ENCODE results near the gene CCDC18. TPM values are rescaled to one million over a fixed set of nuclear protein-coding genes. Genes with fewer than 3 reads are reported as not detected.

CCDC18 gene
- total RNA-seq, 1 experiment from 2014 or later: 7.1 TPM

GRCh38 chr1:93142161-93142560 is 38.4 kb upstream of the CCDC18 start:
- no peaks in the 10 kb centered on the region for H3K27me3 Mint-ChIP-seq (ENCODE audit: insufficient read depth, unreplicated experiment)
- Histone ChIP-seq H3K4me1 (no peaks in the 10 kb centered on the region), H3K4me3 (ENCODE audit: low read depth, low read length) (no peak overlapping the region), H3K9me3 (no peaks in the 10 kb centered on the region), H3K27me3 (replicated peaks; ENCODE audit: control insufficient read depth, insufficient read depth, low read length) (no peaks in the 10 kb centered on the region), H3K36me3 (ENCODE audit: control insufficient read depth, insufficient read depth, low read length) (no peaks in the 10 kb centered on the region)
- no peaks in the 10 kb centered on the region for H3K4me1 Mint-ChIP-seq (ENCODE audit: low read depth, unreplicated experiment)
- H3K9me3 Mint-ChIP-seq (ENCODE audit: unreplicated experiment): no peaks in the 10 kb centered on the region
- no peak for TF ChIP-seq CTCF (IDR thresholded peaks at IDR 0.05; ENCODE audit: insufficient read depth in 1 of 2, low read depth in 1 of 2, low read length in 1 of 2, severe bottlenecking in 1 of 2, unreplicated experiment in 1 of 2)
- peaks cover 15% of the 10 kb centered on the region for H3K36me3 Mint-ChIP-seq (ENCODE audit: insufficient read depth, unreplicated experiment)
- POLR2A ChIA-PET: no interaction called here
- intact Hi-C loops (cut with micrococcal nuclease; ENCODE audit: unreplicated experiment): no loop called here
- BruUV-seq (replicated peaks): no TSS peak
- no peak overlapping the region for H3K27ac Mint-ChIP-seq (ENCODE audit: unreplicated experiment)
- DNase-seq: no peak
- CTCF ChIA-PET: no interaction called here
- H3K4me3 Mint-ChIP-seq (ENCODE audit: unreplicated experiment): no peak overlapping the region

GRCh38 chr1:93143136-93143535 is 37.4 kb upstream of the CCDC18 start:
- H3K4me3 ChIP-seq (ENCODE audit: low read depth, low read length): no peak overlapping the region
- ChIA-PET CTCF (no interaction called here), POLR2A (no interaction called here)
- Mint-ChIP-seq H3K27me3 (ENCODE audit: insufficient read depth, unreplicated experiment) (no peaks in the 10 kb centered on the region), H3K9me3 (ENCODE audit: unreplicated experiment) (no peaks in the 10 kb centered on the region), H3K4me1 (ENCODE audit: low read depth, unreplicated experiment) (no peaks in the 10 kb centered on the region), H3K4me3 (ENCODE audit: unreplicated experiment) (no peak overlapping the region), H3K27ac (ENCODE audit: unreplicated experiment) (no peak overlapping the region), H3K36me3 (ENCODE audit: insufficient read depth, unreplicated experiment) (peaks cover 24% of the 10 kb centered on the region)
- H3K36me3 ChIP-seq (ENCODE audit: control insufficient read depth, insufficient read depth, low read length): no peaks in the 10 kb centered on the region
- intact Hi-C loops (cut with micrococcal nuclease; ENCODE audit: unreplicated experiment): no loop called here
- DNase-seq: no peak
- no TSS peak for BruUV-seq (replicated peaks)
- no peaks in the 10 kb centered on the region for H3K27me3 ChIP-seq (replicated peaks; ENCODE audit: control insufficient read depth, insufficient read depth, low read length)
- no peaks in the 10 kb centered on the region for H3K9me3 ChIP-seq
- TF ChIP-seq CTCF (IDR thresholded peaks at IDR 0.05; ENCODE audit: insufficient read depth in 1 of 2, low read depth in 1 of 2, low read length in 1 of 2, severe bottlenecking in 1 of 2, unreplicated experiment in 1 of 2): no peak
- H3K4me1 ChIP-seq: no peaks in the 10 kb centered on the region

- no peak overlapping the region for H3K4me3 ChIP-seq (ENCODE audit: low read depth, low read length)
- TF ChIP-seq CTCF (IDR thresholded peaks at IDR 0.05; ENCODE audit: insufficient read depth in 1 of 2, low read depth in 1 of 2, low read length in 1 of 2, severe bottlenecking in 1 of 2, unreplicated experiment in 1 of 2): no peak
- ChIA-PET POLR2A (no interaction called here), CTCF (no interaction called here)
- no peaks in the 10 kb centered on the region for H3K36me3 ChIP-seq (ENCODE audit: control insufficient read depth, insufficient read depth, low read length)
- H3K9me3 Mint-ChIP-seq (ENCODE audit: unreplicated experiment): no peaks in the 10 kb centered on the region
- intact Hi-C loops (cut with micrococcal nuclease; ENCODE audit: unreplicated experiment): no loop called here
- no peaks in the 10 kb centered on the region for H3K4me1 Mint-ChIP-seq (ENCODE audit: low read depth, unreplicated experiment)
- H3K4me3 Mint-ChIP-seq (ENCODE audit: unreplicated experiment): no peak overlapping the region
- H3K36me3 Mint-ChIP-seq (ENCODE audit: insufficient read depth, unreplicated experiment): peaks cover 23% of the 10 kb centered on the region
- H3K4me1 ChIP-seq: no peaks in the 10 kb centered on the region
- BruUV-seq (replicated peaks): no TSS peak
- H3K9me3 ChIP-seq: no peaks in the 10 kb centered on the region
- no peaks in the 10 kb centered on the region for H3K27me3 Mint-ChIP-seq (ENCODE audit: insufficient read depth, unreplicated experiment)
- no peaks in the 10 kb centered on the region for H3K27me3 ChIP-seq (replicated peaks; ENCODE audit: control insufficient read depth, insufficient read depth, low read length)
- H3K27ac Mint-ChIP-seq (ENCODE audit: unreplicated experiment): no peak overlapping the region
- DNase-seq: no peak
Measured at GRCh38 chr1:93143769-93144168, 36.8 kb upstream of the CCDC18 start.

All from Caco-2 (cell line).